ENCODE measurements around the gene KCNG2.

Gene KCNG2

GRCh38 chr18:79882522-79883241 lies 84.9 kb downstream of the KCNG2 start:
- Histone ChIP-seq H3F3A (ENCODE audit: insufficient read depth, low read length) (no peaks in the 10 kb centered on the region), H3K27me3 (ENCODE audit: insufficient read depth, low read length) (0 out of 2 replicates have a peak, but pooled peaks cover 4% of the 10 kb centered on the region), H3K4me2 (ENCODE audit: low read length) (no peak overlapping the region), H3K27ac (ENCODE audit: low read depth, low read length, poor library complexity, severe bottlenecking) (no peak overlapping the region), H3K79me2 (ENCODE audit: insufficient read depth, low read length) (no peaks in the 10 kb centered on the region), H3K9me3 (ENCODE audit: low read length) (no peaks in the 10 kb centered on the region), H3K4me3 (ENCODE audit: low read depth, low read length, poor library complexity, severe bottlenecking) (no peak overlapping the region), H3K36me3 (ENCODE audit: insufficient read depth, low read length) (no peaks in the 10 kb centered on the region), H3K4me1 (ENCODE audit: insufficient read depth, low read length, severe bottlenecking) (no peaks in the 10 kb centered on the region), H3K9me2 (ENCODE audit: low read depth, low read length) (no peaks in the 10 kb centered on the region), H2AFZ (ENCODE audit: low read length) (no peak overlapping the region), H4K20me1 (ENCODE audit: insufficient read depth, low read length) (no peaks in the 10 kb centered on the region), H3K9ac (ENCODE audit: low read length) (no peak overlapping the region)
- TF ChIP-seq EZH2 (IDR thresholded peaks at IDR 0.05; ENCODE audit: borderline replicate concordance, low read length) (no peak), CTCF (IDR thresholded peaks at IDR 0.05; ENCODE audit: low read length) (no peak)

GRCh38 chr18:79883461-79884293 lies 85.9 kb downstream of the KCNG2 start:
- Histone ChIP-seq H3K9me3 (ENCODE audit: low read length) (no peaks in the 10 kb centered on the region), H2AFZ (ENCODE audit: low read length) (no peak overlapping the region)

More at GRCh38 chr18:79883461-79884293, 85.9 kb downstream of the KCNG2 start:
- 0 out of 2 replicates have a peak, but pooled peaks cover 4% of the 10 kb centered on the region for H3K27me3 ChIP-seq (ENCODE audit: insufficient read depth, low read length)
- no peaks in the 10 kb centered on the region for H3K79me2 ChIP-seq (ENCODE audit: insufficient read depth, low read length)
- no peaks in the 10 kb centered on the region for H3K9me2 ChIP-seq (ENCODE audit: low read depth, low read length)
- H3K9ac ChIP-seq (ENCODE audit: low read length), result no peak overlapping the region
- no peak overlapping the region for H3K4me3 ChIP-seq (ENCODE audit: low read depth, low read length, poor library complexity, severe bottlenecking)
- H3K4me1 ChIP-seq (ENCODE audit: insufficient read depth, low read length, severe bottlenecking), result no peaks in the 10 kb centered on the region
- no peaks in the 10 kb centered on the region for H4K20me1 ChIP-seq (ENCODE audit: insufficient read depth, low read length)
- H3K36me3 ChIP-seq (ENCODE audit: insufficient read depth, low read length), result no peaks in the 10 kb centered on the region
- H3F3A ChIP-seq (ENCODE audit: insufficient read depth, low read length), result no peaks in the 10 kb centered on the region
- H3K27ac ChIP-seq (ENCODE audit: low read depth, low read length, poor library complexity, severe bottlenecking), result no peak overlapping the region
- H3K4me2 ChIP-seq (ENCODE audit: low read length), result no peak overlapping the region
- TF ChIP-seq EZH2 (IDR thresholded peaks at IDR 0.05; ENCODE audit: borderline replicate concordance, low read length) (no peak), CTCF (IDR thresholded peaks at IDR 0.05; ENCODE audit: low read length) (no peak)
